ENCODE measurements around the gene CNN3.

The CNN3 gene

GRCh38 chr1:94958081-94958480, 31.2 kb upstream of the CNN3 start:
- H3K27me3 ChIP-seq (ENCODE audit: control insufficient read depth, insufficient read depth, low read length) = no peaks in the 10 kb centered on the region
- no peaks in the 10 kb centered on the region for H3K36me3 ChIP-seq (ENCODE audit: control insufficient read depth, insufficient read depth, low read length)
- H3K9me3 ChIP-seq (ENCODE audit: control insufficient read depth, insufficient read depth, low read length) = no peaks in the 10 kb centered on the region
- peaks cover 8% of the 10 kb centered on the region for H3K4me1 ChIP-seq (ENCODE audit: control insufficient read depth, insufficient read depth, low read length)
- no peak overlapping the region for H3K9ac ChIP-seq (ENCODE audit: low read depth, low read length)
- H3K4me3 ChIP-seq (ENCODE audit: low read depth, low read length) = no peak overlapping the region

- Histone ChIP-seq H3K9ac (ENCODE audit: low read depth, low read length) (no peak overlapping the region), H3K4me3 (ENCODE audit: low read depth, low read length) (no peak overlapping the region), H3K9me3 (ENCODE audit: control insufficient read depth, insufficient read depth, low read length) (no peaks in the 10 kb centered on the region), H3K27me3 (ENCODE audit: control insufficient read depth, insufficient read depth, low read length) (no peaks in the 10 kb centered on the region), H3K4me1 (ENCODE audit: control insufficient read depth, insufficient read depth, low read length) (peaks cover 8% of the 10 kb centered on the region), H3K36me3 (ENCODE audit: control insufficient read depth, insufficient read depth, low read length) (no peaks in the 10 kb centered on the region)
Observed at GRCh38 chr1:94955767-94956632, 29.1 kb upstream of the CNN3 start.

DNA sequence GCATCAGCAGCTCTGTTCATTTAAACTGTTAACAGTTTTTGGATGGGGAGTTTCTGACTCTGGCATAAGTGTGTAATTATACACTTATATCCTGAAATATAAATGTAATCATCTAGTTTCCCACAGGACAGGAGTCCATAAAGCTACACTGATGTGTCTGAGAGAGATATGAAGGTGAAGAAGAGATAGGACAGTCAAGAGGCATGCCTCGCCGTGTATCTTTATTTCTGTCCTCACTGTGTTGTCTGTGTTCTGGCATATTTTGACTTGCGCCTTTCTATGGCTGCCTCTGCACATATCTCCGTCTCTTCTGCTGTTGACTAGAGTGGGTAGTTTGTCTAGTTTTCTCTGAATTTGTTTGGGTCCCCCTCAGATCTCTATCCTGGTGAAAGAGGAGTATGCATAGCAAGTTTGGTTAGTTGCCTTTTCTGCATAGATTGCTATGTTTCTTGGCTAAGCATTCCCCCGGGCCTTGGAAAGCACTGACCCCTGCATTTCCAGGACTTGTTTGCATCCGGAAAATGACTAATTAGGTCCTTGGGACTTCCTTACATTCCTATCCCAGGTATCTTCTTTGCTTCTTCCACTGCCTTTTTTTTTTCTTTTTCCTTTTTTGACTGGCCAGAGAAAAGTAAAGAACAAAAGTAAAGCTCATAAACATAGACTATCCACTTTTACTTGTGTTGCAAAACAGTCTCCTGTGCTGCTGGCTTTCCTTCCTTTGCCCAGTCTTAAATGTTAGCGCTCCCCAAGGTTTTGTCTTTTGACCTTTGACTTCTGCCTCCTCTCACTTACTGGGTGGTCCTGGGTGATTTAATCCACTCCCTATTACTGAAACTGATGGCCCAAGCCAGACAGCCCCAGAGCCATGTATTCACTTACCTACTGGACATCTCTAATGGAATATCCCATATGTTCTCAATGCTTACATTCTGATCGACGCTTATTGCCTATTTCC, 27.6 kb upstream of the CNN3 start:
- Histone ChIP-seq H3K9ac (ENCODE audit: low read depth, low read length) (no peak overlapping the region), H3K27me3 (ENCODE audit: control insufficient read depth, insufficient read depth, low read length) (no peaks in the 10 kb centered on the region), H3K4me3 (ENCODE audit: low read depth, low read length) (no peak overlapping the region), H3K36me3 (ENCODE audit: control insufficient read depth, insufficient read depth, low read length) (no peaks in the 10 kb centered on the region), H3K9me3 (ENCODE audit: control insufficient read depth, insufficient read depth, low read length) (no peaks in the 10 kb centered on the region), H3K4me1 (ENCODE audit: control insufficient read depth, insufficient read depth, low read length) (peaks cover 8% of the 10 kb centered on the region)

DNA sequence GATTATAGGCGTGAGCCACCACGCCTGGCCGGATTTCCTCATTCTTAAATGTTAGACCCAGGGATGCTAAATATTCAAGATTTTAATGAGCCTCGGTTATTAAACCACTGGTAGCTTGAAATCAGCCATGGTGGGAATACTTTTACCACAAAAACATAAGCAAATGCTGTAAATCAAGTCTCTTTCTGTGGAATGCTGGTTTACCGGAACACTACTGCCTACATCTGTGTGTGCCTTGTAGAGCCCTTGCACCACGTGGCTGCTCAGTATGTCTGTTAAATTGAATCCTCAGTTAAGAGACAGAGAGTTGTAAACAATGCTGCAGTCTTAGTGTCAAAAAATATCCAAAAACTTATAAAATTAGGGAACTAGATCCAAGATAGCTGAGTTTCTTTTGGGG, 26.8 kb upstream of the CNN3 start:
- Histone ChIP-seq H3K4me1 (ENCODE audit: control insufficient read depth, insufficient read depth, low read length) (peaks cover 8% of the 10 kb centered on the region), H3K4me3 (ENCODE audit: low read depth, low read length) (no peak overlapping the region), H3K9me3 (ENCODE audit: control insufficient read depth, insufficient read depth, low read length) (no peaks in the 10 kb centered on the region), H3K27me3 (ENCODE audit: control insufficient read depth, insufficient read depth, low read length) (no peaks in the 10 kb centered on the region), H3K9ac (ENCODE audit: low read depth, low read length) (no peak overlapping the region), H3K36me3 (ENCODE audit: control insufficient read depth, insufficient read depth, low read length) (no peaks in the 10 kb centered on the region)

DNA sequence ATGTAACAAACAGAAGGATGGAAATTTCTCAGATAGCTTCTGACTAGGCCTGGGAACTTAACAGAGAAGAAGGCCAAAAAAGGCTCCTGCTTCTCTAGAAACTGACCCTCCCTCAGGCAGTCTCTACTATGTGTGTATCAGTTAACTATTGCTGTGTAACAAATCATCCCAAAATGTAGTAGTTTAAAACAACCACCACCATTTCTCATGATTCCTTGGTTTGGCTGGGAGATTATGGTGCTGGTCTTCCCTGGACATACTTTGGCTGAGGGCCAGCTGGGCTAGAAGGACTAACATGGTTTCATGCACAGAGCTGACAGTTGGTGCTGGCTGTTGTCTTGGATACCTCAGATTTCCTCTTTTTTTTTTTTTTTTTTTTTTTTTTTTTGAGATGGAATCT, 26.2 kb upstream of the CNN3 start:
- H3K4me3 ChIP-seq (ENCODE audit: low read depth, low read length) = no peak overlapping the region
- H3K27me3 ChIP-seq (ENCODE audit: control insufficient read depth, insufficient read depth, low read length) = no peaks in the 10 kb centered on the region
- no peaks in the 10 kb centered on the region for H3K9me3 ChIP-seq (ENCODE audit: control insufficient read depth, insufficient read depth, low read length)
- H3K9ac ChIP-seq (ENCODE audit: low read depth, low read length) = no peak overlapping the region
- no peaks in the 10 kb centered on the region for H3K36me3 ChIP-seq (ENCODE audit: control insufficient read depth, insufficient read depth, low read length)
- H3K4me1 ChIP-seq (ENCODE audit: control insufficient read depth, insufficient read depth, low read length) = peaks cover 8% of the 10 kb centered on the region

- Histone ChIP-seq H3K9me3 (ENCODE audit: control insufficient read depth, insufficient read depth, low read length) (no peaks in the 10 kb centered on the region), H3K4me3 (ENCODE audit: low read depth, low read length) (no peak overlapping the region), H3K9ac (ENCODE audit: low read depth, low read length) (no peak overlapping the region), H3K4me1 (ENCODE audit: control insufficient read depth, insufficient read depth, low read length) (peaks cover 8% of the 10 kb centered on the region), H3K27me3 (ENCODE audit: control insufficient read depth, insufficient read depth, low read length) (no peaks in the 10 kb centered on the region), H3K36me3 (ENCODE audit: control insufficient read depth, insufficient read depth, low read length) (no peaks in the 10 kb centered on the region)
Observed at GRCh38 chr1:94952539-94952938, 25.6 kb upstream of the CNN3 start.

GRCh38 chr1:94951509-94952208, 24.7 kb upstream of the CNN3 start:
- Histone ChIP-seq H3K27me3 (ENCODE audit: control insufficient read depth, insufficient read depth, low read length) (no peaks in the 10 kb centered on the region), H3K4me3 (ENCODE audit: low read depth, low read length) (no peak overlapping the region), H3K36me3 (ENCODE audit: control insufficient read depth, insufficient read depth, low read length) (no peaks in the 10 kb centered on the region), H3K4me1 (ENCODE audit: control insufficient read depth, insufficient read depth, low read length) (peaks cover 8% of the 10 kb centered on the region), H3K9me3 (ENCODE audit: control insufficient read depth, insufficient read depth, low read length) (no peaks in the 10 kb centered on the region), H3K9ac (ENCODE audit: low read depth, low read length) (no peak overlapping the region)

GRCh38 chr1:94951046-94951445, 24.1 kb upstream of the CNN3 start:
- Histone ChIP-seq H3K4me3 (ENCODE audit: low read depth, low read length) (no peak overlapping the region), H3K36me3 (ENCODE audit: control insufficient read depth, insufficient read depth, low read length) (no peaks in the 10 kb centered on the region), H3K9ac (ENCODE audit: low read depth, low read length) (no peak overlapping the region), H3K9me3 (ENCODE audit: control insufficient read depth, insufficient read depth, low read length) (no peaks in the 10 kb centered on the region), H3K27me3 (ENCODE audit: control insufficient read depth, insufficient read depth, low read length) (no peaks in the 10 kb centered on the region), H3K4me1 (ENCODE audit: control insufficient read depth, insufficient read depth, low read length) (peaks cover 8% of the 10 kb centered on the region)

- Histone ChIP-seq H3K4me1 (ENCODE audit: control insufficient read depth, insufficient read depth, low read length) (peaks cover 7% of the 10 kb centered on the region), H3K9ac (ENCODE audit: low read depth, low read length) (no peak overlapping the region), H3K9me3 (ENCODE audit: control insufficient read depth, insufficient read depth, low read length) (no peaks in the 10 kb centered on the region), H3K36me3 (ENCODE audit: control insufficient read depth, insufficient read depth, low read length) (no peaks in the 10 kb centered on the region), H3K27me3 (ENCODE audit: control insufficient read depth, insufficient read depth, low read length) (no peaks in the 10 kb centered on the region), H3K4me3 (ENCODE audit: low read depth, low read length) (no peak overlapping the region)
Observed at GRCh38 chr1:94949681-94950661, 23.1 kb upstream of the CNN3 start.

- Histone ChIP-seq H3K4me1 (ENCODE audit: control insufficient read depth, insufficient read depth, low read length) (no peaks in the 10 kb centered on the region), H3K36me3 (ENCODE audit: control insufficient read depth, insufficient read depth, low read length) (no peaks in the 10 kb centered on the region), H3K4me3 (ENCODE audit: low read depth, low read length) (no peak overlapping the region)
Observed at GRCh38 chr1:94947437-94947836, 20.5 kb upstream of the CNN3 start.

More at GRCh38 chr1:94947437-94947836, 20.5 kb upstream of the CNN3 start:
- Histone ChIP-seq H3K27me3 (ENCODE audit: control insufficient read depth, insufficient read depth, low read length) (no peaks in the 10 kb centered on the region), H3K9ac (ENCODE audit: low read depth, low read length) (no peak overlapping the region), H3K9me3 (ENCODE audit: control insufficient read depth, insufficient read depth, low read length) (no peaks in the 10 kb centered on the region)

All from iPS-15b (cell line).